GM19099 (cell line): ENCODE results near the gene AHCYL1.
A peak's percentile ranks its signal among the peaks of the same experiment; 100 is the strongest.

Experiments used
- POLR2A ChIP-seq: IDR thresholded peaks from 3 replicates; pipeline ENCODE4 v1.6.1; 2011; ENCODE audit warnings: low read depth; ENCODE audit not compliant: insufficient read length; ENCODE audit errors: extremely low read depth

AHCYL1 gene

DNA sequence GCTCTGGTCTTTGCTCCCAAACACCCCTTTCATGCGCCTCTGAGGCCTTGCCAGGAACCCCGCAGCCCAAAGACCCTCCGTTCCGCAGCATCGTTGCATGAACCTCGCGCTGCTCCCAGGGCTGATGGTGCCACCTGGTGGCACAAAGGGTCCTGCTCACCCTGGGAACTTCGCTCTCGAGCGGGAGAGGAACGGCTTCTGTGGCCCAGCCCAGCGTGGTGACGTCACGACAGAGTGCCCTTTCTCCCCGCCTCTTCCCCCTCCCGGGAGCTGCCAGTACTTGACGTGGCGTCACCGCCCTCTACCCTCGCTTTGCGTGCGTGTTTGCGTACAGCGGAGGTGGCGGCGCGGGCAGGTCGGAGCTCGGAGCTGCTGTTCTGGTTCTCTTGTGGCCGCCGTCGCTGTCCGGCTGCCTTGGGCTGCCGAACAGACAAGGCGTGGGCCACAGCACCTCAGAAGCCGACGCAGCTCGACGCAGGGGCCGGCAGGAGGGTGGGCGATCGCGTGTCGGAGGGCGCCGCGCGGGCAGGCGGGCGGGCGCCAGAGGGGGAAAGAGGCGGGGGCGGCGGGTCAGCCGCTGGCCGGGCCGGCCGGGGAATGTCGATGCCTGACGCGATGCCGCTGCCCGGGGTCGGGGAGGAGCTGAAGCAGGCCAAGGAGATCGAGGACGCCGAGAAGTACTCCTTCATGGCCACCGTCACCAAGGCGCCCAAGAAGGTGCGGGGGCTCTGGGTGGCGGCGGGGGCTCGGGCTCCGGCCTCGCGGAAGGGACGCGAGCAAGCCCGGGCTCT lies at the start of gene AHCYL1:
TSS of gene AHCYL1 (plus strand) at position 310 of the 791 bp plus-strand sequence. CDS start at position 598, 288 bp downstream.
- peak; percentile 88 for TF ChIP-seq POLR2A

GRCh38 chr1:109935451-109935900 lies 49.1 kb upstream of the AHCYL1 start:
- no peak for TF ChIP-seq POLR2A

DNA sequence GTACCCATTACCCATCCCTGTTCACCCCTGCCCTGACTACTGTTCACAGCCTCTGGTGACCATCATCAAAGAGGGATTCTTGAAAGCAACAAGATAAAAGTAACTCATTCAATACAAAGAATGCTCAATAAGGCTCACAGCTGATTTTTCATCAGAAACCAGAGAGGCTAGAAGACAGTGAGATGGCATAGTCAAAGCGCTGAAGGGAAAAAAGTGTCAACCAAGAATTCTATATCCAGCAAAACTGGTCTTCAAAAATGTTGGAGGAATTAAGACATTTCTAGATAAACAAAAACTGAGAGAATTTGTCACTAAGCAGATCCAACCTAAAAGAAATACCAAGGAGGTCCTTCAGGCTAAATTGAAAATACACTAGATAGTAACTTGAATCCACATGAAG lies 46.8 kb upstream of the AHCYL1 start:
- TF ChIP-seq POLR2A = no peak

- no peak for TF ChIP-seq POLR2A
Measured at GRCh38 chr1:109938556-109938955, 46.0 kb upstream of the AHCYL1 start.

DNA sequence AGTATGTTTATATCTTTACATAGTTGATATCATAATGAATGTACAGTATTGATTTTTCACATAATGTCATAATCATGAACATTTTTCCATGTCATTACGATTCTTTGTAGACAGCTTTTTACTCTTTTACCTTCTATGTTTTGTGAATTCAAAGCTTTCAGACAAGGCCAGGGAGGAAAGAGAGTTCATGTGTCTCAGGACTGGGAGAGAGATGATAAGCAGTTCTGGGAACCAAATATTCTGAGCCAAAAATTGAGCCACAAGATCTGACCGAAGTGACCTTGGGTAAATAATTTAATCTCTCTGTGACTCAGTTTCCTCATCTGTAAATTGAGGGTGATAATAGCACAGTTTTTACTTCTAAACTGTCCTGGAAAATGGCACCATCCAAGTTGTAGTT lies 42.1 kb upstream of the AHCYL1 start:
- TF ChIP-seq POLR2A = no peak

- TF ChIP-seq POLR2A = no peak
Measured at GRCh38 chr1:109944541-109944940, 40.0 kb upstream of the AHCYL1 start.

GRCh38 chr1:109946511-109946910 lies 38.1 kb upstream of the AHCYL1 start:
- TF ChIP-seq POLR2A = no peak

DNA sequence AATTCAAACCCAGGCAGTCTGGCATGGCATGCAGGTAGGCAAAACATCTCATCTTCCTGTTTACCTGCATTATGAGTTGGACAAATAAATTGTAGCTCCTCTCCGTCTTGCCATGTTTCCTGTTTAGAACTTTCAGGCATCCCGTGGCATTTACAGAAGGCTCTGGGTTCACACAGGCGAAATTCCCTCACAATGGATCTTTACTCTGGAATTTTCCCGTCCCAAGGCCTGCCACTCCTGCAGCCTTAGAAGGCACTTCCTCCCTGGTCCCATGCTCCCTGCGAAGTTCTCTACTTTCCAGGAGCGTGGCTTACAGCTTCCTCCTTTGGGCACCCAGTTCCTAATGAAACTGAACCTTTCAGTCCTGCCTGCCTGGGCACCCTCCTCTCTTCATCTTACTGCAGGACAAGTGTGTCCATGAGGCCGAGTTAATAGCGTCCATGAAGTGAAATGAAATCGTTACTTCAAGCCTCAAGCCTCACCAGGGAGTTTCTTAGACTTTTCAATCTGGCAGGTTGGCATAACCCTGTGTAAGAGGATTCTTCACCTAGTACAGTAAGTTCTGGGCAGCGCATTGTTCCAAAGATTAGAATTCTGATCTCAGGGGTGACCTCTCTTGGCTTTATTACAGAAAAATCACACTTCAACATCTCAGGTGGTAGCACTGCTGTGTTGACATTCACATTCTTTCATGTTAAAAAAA lies 36.8 kb upstream of the AHCYL1 start:
- TF ChIP-seq POLR2A = no peak

- TF ChIP-seq POLR2A = no peak
Measured at GRCh38 chr1:109948285-109948630, 36.3 kb upstream of the AHCYL1 start.

GRCh38 chr1:109950038-109950437 lies 34.5 kb upstream of the AHCYL1 start:
- TF ChIP-seq POLR2A = no peak

DNA sequence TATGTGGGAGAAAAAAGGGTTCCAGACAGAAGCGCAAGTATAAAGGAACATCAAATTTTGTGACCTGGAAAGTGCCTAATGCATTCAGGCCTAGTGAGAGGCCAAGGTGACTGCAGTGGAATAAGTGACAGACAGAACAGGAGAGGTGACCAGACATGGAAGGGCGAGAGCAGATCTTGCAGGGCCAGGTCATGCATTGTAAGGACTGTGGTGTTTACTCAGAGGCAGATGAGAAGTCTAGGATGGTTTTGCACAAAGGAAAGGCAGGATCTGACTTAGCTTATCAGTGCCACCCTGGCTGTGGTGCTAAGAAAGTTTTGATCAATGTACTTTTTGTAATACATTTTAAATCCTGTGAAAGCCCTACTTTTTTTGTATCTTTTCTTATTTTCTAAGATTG lies 34.1 kb upstream of the AHCYL1 start:
- no peak for TF ChIP-seq POLR2A

GRCh38 chr1:109954041-109954512 lies 30.5 kb upstream of the AHCYL1 start:
- no peak for TF ChIP-seq POLR2A

DNA sequence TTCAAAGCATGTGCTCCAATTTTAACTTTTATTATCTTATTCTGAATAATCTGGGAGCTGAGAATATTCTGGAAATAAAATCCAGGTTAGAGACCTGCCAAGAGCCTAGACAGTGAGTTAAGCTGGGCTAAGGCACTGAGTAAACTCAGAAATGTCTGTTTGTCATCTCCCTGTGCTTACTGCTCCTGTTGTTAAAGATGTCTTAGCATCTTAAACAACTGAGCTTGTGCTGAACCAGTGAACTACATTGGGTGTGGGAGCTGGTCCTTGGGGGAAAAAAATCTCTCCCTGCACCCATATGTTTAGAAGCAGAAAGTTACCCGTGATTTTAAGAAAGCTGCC lies 25.0 kb upstream of the AHCYL1 start:
- no peak for TF ChIP-seq POLR2A

GRCh38 chr1:109959974-109960744 lies 24.4 kb upstream of the AHCYL1 start:
- no peak for TF ChIP-seq POLR2A

DNA sequence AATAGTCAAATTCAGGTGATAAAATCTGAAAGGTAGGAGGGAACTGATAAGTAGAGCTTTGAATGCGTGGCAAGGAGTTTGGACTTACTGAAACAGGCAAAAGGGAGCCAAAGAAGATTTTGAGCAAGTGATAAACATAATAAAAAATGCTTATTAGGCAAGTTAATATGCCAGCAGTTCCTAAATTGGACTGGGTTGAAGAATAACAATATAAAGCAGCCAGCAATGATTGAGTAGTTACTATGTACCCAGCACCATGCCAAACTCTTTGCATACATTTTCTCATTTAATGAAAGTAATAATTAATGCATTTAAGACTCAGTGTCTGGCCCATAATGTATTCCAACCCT lies 23.8 kb upstream of the AHCYL1 start:
- no peak for TF ChIP-seq POLR2A
